Fibroblast of peridontal ligament (primary cell): ENCODE data around the gene ADCY9.

Source experiments
- DNase-seq: peaks from one replicate; pipeline ENCODE4 v3.0.0-alpha.2; 2010; ENCODE audit errors: extremely low read depth

Gene ADCY9

DNA sequence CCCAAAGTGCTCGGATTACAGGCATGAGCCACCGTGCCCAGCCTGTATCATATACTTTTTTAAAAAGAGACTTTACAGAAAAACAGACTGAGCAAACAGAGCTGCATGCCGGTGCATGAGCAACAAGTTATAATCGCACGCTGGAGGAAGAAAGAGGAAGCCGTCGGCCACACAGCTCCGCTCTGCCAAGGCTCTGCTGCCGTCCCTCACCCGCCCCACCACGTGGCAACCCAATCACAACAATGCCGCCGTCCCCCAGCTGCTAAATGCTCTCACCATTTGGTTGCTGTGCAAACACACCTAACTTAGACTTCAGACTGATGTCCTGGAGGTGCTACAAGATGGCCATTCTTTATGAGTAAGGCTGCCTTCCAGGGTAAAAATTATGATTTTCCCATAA lies 83.5 kb downstream of the ADCY9 start:
- no peak for DNase-seq

GRCh38 chr16:4028144-4028543 lies 88.1 kb downstream of the ADCY9 start:
- no peak for DNase-seq

DNA sequence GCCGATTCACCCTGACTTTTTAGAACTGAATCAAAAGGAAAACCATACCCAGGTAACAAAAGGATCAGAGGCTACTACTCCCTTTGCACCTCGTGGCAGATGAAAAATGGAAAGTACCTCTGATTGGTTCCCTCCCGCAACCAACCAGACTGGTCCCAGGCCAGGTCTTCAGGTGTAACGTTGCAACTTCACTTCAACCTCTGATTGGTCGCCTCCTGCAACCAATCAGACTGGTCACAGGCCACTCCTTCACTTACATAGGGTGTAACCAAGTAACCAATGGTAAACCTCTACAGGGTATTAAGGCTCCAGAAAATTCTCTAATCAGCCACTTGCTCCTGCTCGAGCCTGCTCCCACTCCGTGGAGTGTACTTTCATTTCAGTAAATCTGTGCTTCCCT lies 89.4 kb downstream of the ADCY9 start:
- no peak for DNase-seq

DNA sequence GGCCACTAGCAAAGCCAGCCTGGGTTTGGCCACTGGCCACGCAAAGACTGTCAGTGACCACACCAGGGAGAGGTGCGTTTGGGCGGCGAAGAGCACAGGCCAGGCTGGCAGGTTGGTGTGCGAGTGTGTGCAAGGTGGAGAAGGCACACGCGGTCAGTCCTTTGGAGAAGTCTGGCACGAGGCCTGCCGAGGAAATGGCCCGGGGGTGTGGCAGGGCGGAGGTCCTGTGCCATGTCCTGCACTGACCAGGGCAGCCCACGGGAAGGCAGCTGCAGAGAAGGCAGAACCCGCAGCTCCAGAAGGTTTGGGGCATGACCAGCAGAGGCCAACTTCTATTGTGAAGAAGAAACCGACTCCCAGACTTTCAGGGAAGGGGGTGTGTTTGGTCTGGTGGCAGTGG lies 90.8 kb downstream of the ADCY9 start:
- DNase-seq, result no peak

- no peak for DNase-seq
Observed at GRCh38 chr16:4021916-4022315, 94.3 kb downstream of the ADCY9 start.

DNA sequence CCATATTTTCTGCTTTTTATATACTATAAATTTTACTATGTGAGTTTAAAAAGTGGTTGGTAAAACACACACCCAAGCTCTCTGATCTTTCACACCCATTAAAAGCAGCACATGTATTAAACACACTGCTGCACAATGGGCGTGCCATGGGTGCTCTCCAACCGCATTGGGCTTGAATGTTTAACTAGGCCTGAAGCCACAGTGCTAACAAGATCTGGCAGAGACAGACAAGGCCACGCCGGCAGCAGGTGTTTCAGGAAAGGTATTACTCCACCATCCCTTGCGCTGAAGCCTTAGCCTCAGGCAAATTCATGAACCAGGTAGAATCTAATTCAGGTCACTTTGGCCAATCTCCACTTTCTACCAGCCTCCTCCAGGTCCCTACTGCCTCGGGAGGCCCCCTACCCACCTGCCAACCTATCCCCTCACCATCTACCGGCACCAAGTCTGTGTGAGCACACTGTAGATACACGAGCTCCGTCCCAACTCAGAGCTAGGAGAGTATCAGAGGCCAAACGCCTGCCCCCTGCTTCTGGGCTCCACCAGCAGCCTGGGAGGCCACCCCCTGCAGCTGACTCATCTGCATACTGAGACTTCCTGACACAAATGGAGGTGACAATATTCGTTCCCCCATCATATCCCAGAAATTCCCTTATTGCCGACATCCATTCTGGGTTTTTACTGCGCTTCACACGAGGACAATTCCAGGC lies 95.0 kb downstream of the ADCY9 start:
- no peak for DNase-seq

GRCh38 chr16:4019371-4019791 lies 96.9 kb downstream of the ADCY9 start:
- peak; percentile 64 for DNase-seq

DNA sequence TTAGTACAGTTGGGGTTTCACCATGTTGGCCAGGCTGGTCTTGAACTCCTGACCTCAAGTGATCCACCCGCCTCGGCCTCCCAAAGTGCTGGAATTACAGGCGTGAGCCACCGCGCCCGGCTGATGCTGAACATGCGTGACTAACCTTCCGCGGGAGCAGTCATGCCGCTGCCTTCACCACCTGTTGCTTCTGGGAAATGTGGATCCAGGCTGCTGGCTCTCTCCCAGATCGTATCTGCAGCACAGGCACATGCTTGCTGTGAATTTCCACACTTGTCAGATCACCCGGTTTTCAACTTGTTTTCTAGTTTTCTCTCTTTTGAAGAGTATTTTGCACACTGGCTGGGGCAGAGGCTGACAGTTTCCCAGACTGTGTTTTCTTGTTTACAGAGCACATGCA lies 97.9 kb downstream of the ADCY9 start:
- no peak for DNase-seq

- no peak for DNase-seq
Observed at GRCh38 chr16:4017807-4018206, 98.4 kb downstream of the ADCY9 start.

DNA sequence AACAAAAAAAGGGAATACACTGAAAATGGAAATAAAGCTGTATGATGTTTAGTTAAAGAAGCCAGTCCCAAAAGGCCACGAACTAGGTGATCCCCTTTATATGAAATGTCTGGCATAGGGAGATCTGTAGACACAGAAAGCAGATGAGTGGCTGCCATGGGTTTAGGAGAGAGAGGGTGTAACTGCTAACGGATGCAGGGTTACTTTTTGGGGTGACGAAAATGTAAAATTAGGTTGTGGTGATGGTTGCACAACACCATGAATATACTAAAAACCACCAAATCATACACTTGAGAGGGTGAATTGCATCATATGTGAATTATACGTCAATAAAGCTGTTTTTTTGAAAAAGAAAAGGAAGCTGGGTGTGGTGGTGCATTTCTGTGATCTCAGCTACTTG lies 99.6 kb downstream of the ADCY9 start:
- peak; percentile 96 for DNase-seq

- DNase-seq, result no peak
Observed at GRCh38 chr16:4016005-4016352, 100.3 kb downstream of the ADCY9 start.

DNA sequence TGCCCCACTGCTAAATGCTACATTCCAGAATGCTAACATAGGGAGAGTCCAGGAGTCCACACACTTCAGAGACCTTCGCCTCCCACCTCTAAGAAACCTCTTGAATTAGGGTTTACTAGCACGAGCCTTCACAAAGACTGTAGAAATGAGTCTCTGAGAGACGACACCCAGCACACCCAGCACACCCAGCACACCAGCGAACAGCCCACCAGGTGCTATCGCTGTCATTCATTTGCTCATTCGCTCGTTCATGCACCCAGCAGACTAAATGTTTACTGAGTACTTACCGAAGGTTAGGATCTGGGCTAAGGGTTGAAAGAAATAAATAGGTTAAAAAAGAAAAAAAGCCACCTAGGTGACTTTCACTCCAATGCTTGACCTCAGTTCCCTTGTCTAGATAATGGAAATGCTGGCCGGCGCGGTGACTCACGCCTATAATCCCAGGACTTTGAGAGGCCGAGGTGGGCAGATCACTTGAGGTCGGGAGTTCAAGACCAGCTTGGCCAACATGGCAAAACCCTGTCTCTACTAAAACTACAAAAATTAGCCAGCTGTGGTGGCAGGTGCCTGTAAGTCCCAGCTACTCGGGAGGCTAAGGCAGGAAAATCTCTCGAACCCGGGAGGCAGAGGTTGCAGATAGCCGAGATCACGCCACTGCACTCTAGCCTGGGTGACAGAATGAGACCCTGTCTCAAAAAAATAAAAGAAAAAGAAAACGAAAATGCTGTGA lies 100.8 kb downstream of the ADCY9 start:
- no peak for DNase-seq

DNA sequence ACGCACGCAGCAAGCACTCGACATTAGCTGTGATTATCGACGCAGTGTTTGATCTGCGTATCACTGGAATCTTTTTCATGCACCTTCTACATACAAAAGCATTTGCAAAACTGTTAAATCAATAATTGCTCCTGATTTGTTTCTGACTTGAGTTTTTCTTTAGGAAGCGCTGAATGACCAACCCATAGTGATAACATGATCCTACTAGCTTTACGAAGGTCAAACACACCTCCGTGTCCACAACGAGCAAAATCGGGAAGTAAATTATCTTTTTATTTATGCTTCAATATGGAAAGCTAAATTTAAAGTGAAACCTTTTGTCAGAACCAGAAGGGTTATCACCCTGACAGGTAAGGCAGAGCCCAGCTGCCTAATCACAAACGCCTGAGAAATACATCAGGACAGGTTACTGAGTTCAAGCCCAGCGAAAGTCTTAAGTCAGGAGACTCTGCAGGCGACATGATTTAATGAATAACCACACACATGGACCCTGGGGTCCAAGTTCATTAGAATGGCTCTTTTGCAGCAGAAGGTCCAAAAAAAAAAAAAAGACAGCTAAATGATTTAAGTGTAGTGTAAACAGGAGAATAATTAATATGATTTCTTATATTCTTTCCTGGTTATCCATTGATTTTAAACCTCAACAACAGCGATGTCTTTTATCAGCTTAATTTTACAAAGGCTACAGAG lies 104.2 kb downstream of the ADCY9 start:
- DNase-seq, result no peak

GRCh38 chr16:4011225-4011939 lies 104.9 kb downstream of the ADCY9 start:
- no peak for DNase-seq

GRCh38 chr16:4010225-4011158 lies 105.8 kb downstream of the ADCY9 start:
- DNase-seq, result no peak

GRCh38 chr16:4009177-4009576 lies 107.1 kb downstream of the ADCY9 start:
- DNase-seq, result no peak

DNA sequence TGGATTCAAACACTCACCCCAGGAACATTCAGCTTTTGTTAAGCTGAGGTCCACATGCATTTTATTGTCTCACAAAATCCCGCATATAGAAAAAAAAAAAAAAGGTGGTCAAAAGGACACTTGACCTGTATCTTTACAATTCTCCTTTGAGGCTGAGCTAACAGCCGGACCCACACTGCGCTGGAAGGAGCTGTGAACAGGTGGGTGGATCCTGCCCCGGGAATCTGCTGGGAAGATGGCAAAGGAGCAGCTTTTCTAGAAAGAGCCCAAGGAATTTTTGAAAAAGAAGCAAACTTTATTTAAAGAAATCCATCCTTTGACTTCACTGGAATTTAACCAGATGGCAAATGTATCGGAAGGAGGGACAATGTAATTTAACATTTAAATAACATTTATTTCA lies 108.1 kb downstream of the ADCY9 start:
- no peak for DNase-seq

- DNase-seq, result no peak
Observed at GRCh38 chr16:4006397-4006999, 109.7 kb downstream of the ADCY9 start.

DNA sequence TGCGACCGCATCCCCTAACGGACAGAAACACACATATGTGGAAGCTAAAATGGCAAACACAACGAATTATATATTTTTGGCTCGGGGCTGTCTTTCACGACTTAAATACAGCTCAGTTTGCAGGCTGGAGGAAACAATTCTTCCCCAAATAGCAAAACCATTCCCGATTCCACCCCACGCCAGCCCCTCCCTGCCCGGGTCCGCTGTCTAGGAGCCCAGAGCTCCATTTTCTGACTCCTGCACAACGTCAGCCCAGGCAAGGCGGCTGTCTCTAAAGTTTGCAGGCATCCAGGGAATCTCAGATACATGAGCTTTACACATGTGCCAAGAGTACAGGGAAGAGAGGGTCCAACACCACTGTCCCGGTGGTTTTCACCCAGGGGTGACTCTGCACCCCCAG lies 110.5 kb downstream of the ADCY9 start:
- DNase-seq, result no peak

DNA sequence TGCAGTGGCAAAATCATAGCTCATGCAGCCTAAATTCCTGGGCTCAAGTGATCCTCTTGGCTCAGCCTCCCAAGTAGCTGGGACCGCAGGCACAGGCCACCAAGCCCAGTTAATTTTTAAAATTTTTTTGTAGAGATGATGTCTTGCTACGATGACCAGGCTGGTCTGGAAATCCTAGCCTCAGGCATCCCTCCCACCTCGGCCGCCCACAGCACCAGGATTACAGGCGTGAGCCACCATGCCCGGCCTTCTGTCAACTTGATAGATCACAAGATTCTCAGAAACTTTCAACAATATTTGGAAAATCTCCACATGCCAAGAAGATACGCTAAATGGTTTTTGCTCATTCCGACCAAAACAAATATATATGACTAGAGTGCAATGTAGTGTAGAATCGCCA lies 111.0 kb downstream of the ADCY9 start:
- DNase-seq, result no peak

- no peak for DNase-seq
Observed at GRCh38 chr16:4004206-4004605, 112.0 kb downstream of the ADCY9 start.
